Measurements from ENCODE around the gene CUX1.

CUX1 gene

GRCh38 chr7:102065226-102065625 lies 247.8 kb downstream of the CUX1 start:
- DNase-seq = no peak
- in situ Hi-C loops (cut with MboI; ENCODE audit: low pct_unique_long_range_greater_than_20kb, low sequenced_read_pairs) = no loop called here

- in situ Hi-C loops (cut with MboI; ENCODE audit: low pct_unique_long_range_greater_than_20kb, low sequenced_read_pairs) = no loop called here
- DNase-seq = no peak
Observed at GRCh38 chr7:102066476-102066875, 249.1 kb downstream of the CUX1 start.

- no peak for DNase-seq
- in situ Hi-C loops (cut with MboI; ENCODE audit: low pct_unique_long_range_greater_than_20kb, low sequenced_read_pairs) = no loop called here
Observed at GRCh38 chr7:102068846-102069245, 251.4 kb downstream of the CUX1 start.

GRCh38 chr7:102069931-102070629 lies 252.7 kb downstream of the CUX1 start:
- DNase-seq = no peak
- in situ Hi-C loops (cut with MboI; ENCODE audit: low pct_unique_long_range_greater_than_20kb, low sequenced_read_pairs) = no loop called here

GRCh38 chr7:102072003-102072402 lies 254.6 kb downstream of the CUX1 start:
- in situ Hi-C loops (cut with MboI; ENCODE audit: low pct_unique_long_range_greater_than_20kb, low sequenced_read_pairs) = no loop called here
- no peak for DNase-seq

- DNase-seq = no peak
- in situ Hi-C loops (cut with MboI; ENCODE audit: low pct_unique_long_range_greater_than_20kb, low sequenced_read_pairs) = no loop called here
Observed at GRCh38 chr7:102072636-102073209, 255.3 kb downstream of the CUX1 start.

- in situ Hi-C loops (cut with MboI; ENCODE audit: low pct_unique_long_range_greater_than_20kb, low sequenced_read_pairs) = no loop called here
- no peak for DNase-seq
Observed at GRCh38 chr7:102073931-102074880, 256.8 kb downstream of the CUX1 start.

GRCh38 chr7:102075126-102075525 lies 257.7 kb downstream of the CUX1 start:
- no peak for DNase-seq
- in situ Hi-C loops (cut with MboI; ENCODE audit: low pct_unique_long_range_greater_than_20kb, low sequenced_read_pairs) = no loop called here

GRCh38 chr7:102075553-102076135 lies 258.2 kb downstream of the CUX1 start:
- in situ Hi-C loops (cut with MboI; ENCODE audit: low pct_unique_long_range_greater_than_20kb, low sequenced_read_pairs) = no loop called here
- no peak for DNase-seq

GRCh38 chr7:102077081-102077480 lies 259.7 kb downstream of the CUX1 start:
- in situ Hi-C loops (cut with MboI; ENCODE audit: low pct_unique_long_range_greater_than_20kb, low sequenced_read_pairs) = no loop called here
- DNase-seq = peak; percentile 50

- in situ Hi-C loops (cut with MboI; ENCODE audit: low pct_unique_long_range_greater_than_20kb, low sequenced_read_pairs) = no loop called here
- peak; percentile 31 for DNase-seq
Observed at GRCh38 chr7:102079140-102080018, 262.0 kb downstream of the CUX1 start.

- DNase-seq = no peak
- in situ Hi-C loops (cut with MboI; ENCODE audit: low pct_unique_long_range_greater_than_20kb, low sequenced_read_pairs) = no loop called here
Observed at GRCh38 chr7:102080019-102080433, 262.6 kb downstream of the CUX1 start.

GRCh38 chr7:102080434-102081243 lies 263.2 kb downstream of the CUX1 start:
- in situ Hi-C loops (cut with MboI; ENCODE audit: low pct_unique_long_range_greater_than_20kb, low sequenced_read_pairs) = no loop called here
- no peak for DNase-seq

- in situ Hi-C loops (cut with MboI; ENCODE audit: low pct_unique_long_range_greater_than_20kb, low sequenced_read_pairs) = no loop called here
- DNase-seq = no peak
Observed at GRCh38 chr7:102081244-102081627, 263.8 kb downstream of the CUX1 start.

GRCh38 chr7:102082693-102083368 lies 265.4 kb downstream of the CUX1 start:
- DNase-seq = no peak
- in situ Hi-C loops (cut with MboI; ENCODE audit: low pct_unique_long_range_greater_than_20kb, low sequenced_read_pairs) = no loop called here

- in situ Hi-C loops (cut with MboI; ENCODE audit: low pct_unique_long_range_greater_than_20kb, low sequenced_read_pairs) = no loop called here
- peak; percentile 55 for DNase-seq
Observed at GRCh38 chr7:102085218-102085772, 267.9 kb downstream of the CUX1 start.
